ENCODE data around the gene WIPF3. TPM values are rescaled to one million over a fixed set of nuclear protein-coding genes. Genes with fewer than 3 reads are reported as not detected.

Gene WIPF3
- total RNA-seq, 2 experiments from 2014 or later, result not detected

DNA sequence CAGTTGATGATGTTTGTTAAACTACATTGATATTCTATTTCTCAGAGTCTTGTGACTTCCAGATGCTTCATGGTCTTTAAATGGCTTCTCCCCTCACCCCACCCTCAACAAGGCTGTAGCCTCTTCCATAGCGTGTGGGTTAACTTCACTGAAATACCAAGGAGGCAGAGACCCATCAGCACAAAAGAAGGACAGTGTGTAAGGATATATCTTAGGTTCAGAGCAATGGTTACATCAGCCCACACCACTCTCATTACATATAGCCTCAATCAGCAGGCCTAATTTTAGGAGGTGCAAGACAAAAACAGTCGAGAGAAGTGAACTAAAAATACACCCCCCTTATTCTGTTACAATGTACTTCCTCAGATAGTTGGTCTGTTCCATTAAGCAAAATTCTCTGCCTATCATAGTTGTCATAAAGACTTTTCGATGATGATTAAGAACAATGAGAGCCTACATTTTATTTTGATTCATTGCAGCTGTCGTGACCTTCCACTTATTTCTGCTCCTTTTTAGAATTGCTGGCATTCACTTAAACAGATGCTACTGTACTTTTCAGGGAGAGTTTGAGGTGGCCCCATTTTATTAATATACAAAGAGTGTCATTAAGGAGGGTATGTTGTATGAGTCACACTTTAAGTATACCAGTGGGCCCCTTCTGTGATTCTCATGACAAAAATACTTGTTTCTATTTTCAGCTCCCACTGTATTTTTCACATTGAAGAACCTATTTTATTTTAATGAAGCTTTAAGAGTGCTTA, 52.1 kb downstream of the WIPF3 start:
- intact Hi-C loops (cut with DNase I, micrococcal nuclease), result no loop called here
- DNase-seq, result no peak
- no peak for TF ChIP-seq CTCF (IDR thresholded peaks at IDR 0.05)
- Histone ChIP-seq H3K27me3 (ENCODE audit: control insufficient read depth in 1 of 2, insufficient read depth in 2 of 2, low read length in 2 of 2) (no peaks in the 10 kb centered on the region), H3K4me1 (ENCODE audit: insufficient read depth, low read length) (no peaks in the 10 kb centered on the region), H3K36me3 (ENCODE audit: insufficient read depth, low read length) (no peaks in the 10 kb centered on the region), H3K9me3 (ENCODE audit: control insufficient read depth in 1 of 2, insufficient read depth in 1 of 2, low read length in 2 of 2) (no peaks in the 10 kb centered on the region), H3K27ac (ENCODE audit: low read depth in 1 of 2, low read length in 2 of 2) (no peak overlapping the region), H3K4me3 (ENCODE audit: low read length) (no peak overlapping the region)
- H3K4me3 Mint-ChIP-seq, result no peak overlapping the region
- no peaks in the 10 kb centered on the region for H3K4me1 Mint-ChIP-seq (ENCODE audit: low read depth)
- H3K36me3 Mint-ChIP-seq (ENCODE audit: low read depth), result no peaks in the 10 kb centered on the region
- peaks cover 5% of the 10 kb centered on the region for H3K27me3 Mint-ChIP-seq
- no peak for ATAC-seq (ENCODE audit: poor library complexity)
- H3K9me3 Mint-ChIP-seq, result no peaks in the 10 kb centered on the region
- ChIA-PET POLR2A (no interaction called here), CTCF (no interaction called here)
- no peak overlapping the region for H3K27ac Mint-ChIP-seq

DNA sequence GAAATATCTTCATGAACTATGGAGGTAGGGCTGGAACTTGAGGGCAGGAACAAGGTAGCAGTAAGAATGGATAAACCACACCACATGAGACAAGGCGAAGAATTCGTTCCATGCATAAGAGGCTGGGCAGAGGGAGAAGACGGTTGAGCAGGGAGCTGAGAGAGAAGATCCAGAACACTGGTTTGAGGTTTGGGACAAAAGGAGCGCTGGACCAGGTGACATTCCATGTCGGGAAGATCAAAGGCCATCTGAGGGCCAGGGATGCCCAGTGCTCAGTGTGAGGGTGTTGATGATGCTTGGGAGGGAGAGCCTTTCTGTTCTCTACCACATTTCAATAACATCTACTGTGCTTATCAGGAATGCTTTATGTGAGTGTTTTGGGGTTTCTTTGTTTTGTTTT, 52.8 kb downstream of the WIPF3 start:
- Histone ChIP-seq H3K9me3 (ENCODE audit: control insufficient read depth in 1 of 2, insufficient read depth in 1 of 2, low read length in 2 of 2) (no peaks in the 10 kb centered on the region), H3K4me3 (ENCODE audit: low read length) (no peak overlapping the region), H3K27me3 (ENCODE audit: control insufficient read depth in 1 of 2, insufficient read depth in 2 of 2, low read length in 2 of 2) (no peaks in the 10 kb centered on the region), H3K4me1 (ENCODE audit: insufficient read depth, low read length) (no peaks in the 10 kb centered on the region), H3K36me3 (ENCODE audit: insufficient read depth, low read length) (no peaks in the 10 kb centered on the region), H3K27ac (ENCODE audit: low read depth in 1 of 2, low read length in 2 of 2) (no peak overlapping the region)
- H3K27me3 Mint-ChIP-seq, result peaks cover 5% of the 10 kb centered on the region
- no peak overlapping the region for H3K4me3 Mint-ChIP-seq
- no peak for DNase-seq
- no peaks in the 10 kb centered on the region for H3K4me1 Mint-ChIP-seq (ENCODE audit: low read depth)
- H3K36me3 Mint-ChIP-seq (ENCODE audit: low read depth), result no peaks in the 10 kb centered on the region
- POLR2A ChIA-PET, result no interaction called here
- ATAC-seq (ENCODE audit: poor library complexity), result no peak
- no peak for TF ChIP-seq CTCF (IDR thresholded peaks at IDR 0.05)
- CTCF ChIA-PET, result no interaction called here
- intact Hi-C loops (cut with DNase I, micrococcal nuclease), result no loop called here
- H3K9me3 Mint-ChIP-seq, result no peaks in the 10 kb centered on the region
- no peak overlapping the region for H3K27ac Mint-ChIP-seq

- intact Hi-C loops (cut with DNase I, micrococcal nuclease), result no loop called here
- no peaks in the 10 kb centered on the region for H3K9me3 Mint-ChIP-seq
- H3K27ac Mint-ChIP-seq, result no peak overlapping the region
- peak in 2 of 14 experiments; percentile 36 to 49 for DNase-seq
- no peaks in the 10 kb centered on the region for H3K4me1 ChIP-seq (ENCODE audit: insufficient read depth, low read length)
- POLR2A ChIA-PET, result no interaction called here
- peaks cover 5% of the 10 kb centered on the region for H3K27me3 Mint-ChIP-seq
- no peaks in the 10 kb centered on the region for H3K36me3 ChIP-seq (ENCODE audit: insufficient read depth, low read length)
- no peak overlapping the region for H3K4me3 Mint-ChIP-seq
- no peak for TF ChIP-seq CTCF (IDR thresholded peaks at IDR 0.05)
- no peak for ATAC-seq (ENCODE audit: poor library complexity)
- H3K4me3 ChIP-seq (ENCODE audit: low read length), result no peak overlapping the region
- no peak overlapping the region for H3K27ac ChIP-seq (ENCODE audit: low read depth in 1 of 2, low read length in 2 of 2)
- CTCF ChIA-PET, result no interaction called here
- H3K9me3 ChIP-seq (ENCODE audit: control insufficient read depth in 1 of 2, insufficient read depth in 1 of 2, low read length in 2 of 2), result no peaks in the 10 kb centered on the region
- H3K36me3 Mint-ChIP-seq (ENCODE audit: low read depth), result no peaks in the 10 kb centered on the region
- H3K27me3 ChIP-seq (ENCODE audit: control insufficient read depth in 1 of 2, insufficient read depth in 2 of 2, low read length in 2 of 2), result no peaks in the 10 kb centered on the region
- no peaks in the 10 kb centered on the region for H3K4me1 Mint-ChIP-seq (ENCODE audit: low read depth)
Observed at GRCh38 chr7:29859524-29860185, 53.3 kb downstream of the WIPF3 start.

All from CD4-positive, alpha-beta T cell (primary cell).